HG03354 (cell line): ENCODE results near the gene EGLN2.
A peak's percentile ranks its signal among the peaks of the same experiment; 100 is the strongest.

Experiments
- ATAC-seq: cut with Tn5 transposase; IDR thresholded peaks from one replicate; pipeline ENCODE4 v1.9.1; 2021; ENCODE audit warnings: mild to moderate bottlenecking; ENCODE audit not compliant: unreplicated experiment, poor library complexity, severe bottlenecking

Gene EGLN2

GRCh38 chr19:40800339-40800996 is 1.5 kb downstream of the EGLN2 start:
- ATAC-seq = no peak

- ATAC-seq = no peak
Measured at GRCh38 chr19:40800997-40801377, 2.0 kb downstream of the EGLN2 start.

GRCh38 chr19:40801426-40802299 is 2.7 kb downstream of the EGLN2 start:
- no peak for ATAC-seq

GRCh38 chr19:40802300-40803169 is 3.5 kb downstream of the EGLN2 start:
- ATAC-seq = no peak

GRCh38 chr19:40803170-40803856 is 4.3 kb downstream of the EGLN2 start:
- ATAC-seq = no peak

- no peak for ATAC-seq
Measured at GRCh38 chr19:40803857-40804782, 5.1 kb downstream of the EGLN2 start.

GRCh38 chr19:40804783-40805242 is 5.8 kb downstream of the EGLN2 start:
- ATAC-seq = no peak

- ATAC-seq = no peak
Measured at GRCh38 chr19:40805258-40805868, 6.4 kb downstream of the EGLN2 start.

- ATAC-seq = no peak
Measured at GRCh38 chr19:40806423-40807146, 7.6 kb downstream of the EGLN2 start.

GRCh38 chr19:40807147-40808020 is 8.4 kb downstream of the EGLN2 start:
- ATAC-seq = no peak

GRCh38 chr19:40808021-40808325 is 9.0 kb downstream of the EGLN2 start:
- no peak for ATAC-seq

- no peak for ATAC-seq
Measured at GRCh38 chr19:40808497-40808896, 9.5 kb downstream of the EGLN2 start.

GRCh38 chr19:40809358-40810086 is 10.5 kb downstream of the EGLN2 start:
- ATAC-seq = no peak

GRCh38 chr19:40810160-40810559 is 11.2 kb downstream of the EGLN2 start:
- no peak for ATAC-seq

- peak; percentile 76 for ATAC-seq
Measured at GRCh38 chr19:40810649-40811408, 11.8 kb downstream of the EGLN2 start.
